GM21367 (cell line): ENCODE measurements around the gene IRF4.
A peak's percentile ranks its signal among the peaks of the same experiment; 100 is the strongest.

Experiments used
- ATAC-seq: cut with Tn5 transposase; IDR thresholded peaks from one replicate; pipeline ENCODE4 v1.9.1; 2021; ENCODE audit not compliant: unreplicated experiment

Gene IRF4

GRCh38 chr6:391559-392440 lies at the start of gene IRF4:
Gene IRF4, plus strand, starts transcription at chr6:391752. Its CDS starts 1,401 bp downstream, at chr6:393153.
- ATAC-seq = peak; percentile 32

- ATAC-seq = peak; percentile 43
These were observed 49.4 kb upstream of the IRF4 start for GRCh38 chr6:341914-342831.

- no peak for ATAC-seq
These were observed 48.7 kb upstream of the IRF4 start for GRCh38 chr6:342832-343179.

GRCh38 chr6:343226-343935 lies 48.2 kb upstream of the IRF4 start:
- no peak for ATAC-seq

GRCh38 chr6:343960-344815 lies 47.4 kb upstream of the IRF4 start:
- no peak for ATAC-seq

- no peak for ATAC-seq
These were observed 46.7 kb upstream of the IRF4 start for GRCh38 chr6:344816-345340.

- ATAC-seq = no peak
These were observed 45.7 kb upstream of the IRF4 start for GRCh38 chr6:345747-346385.

GRCh38 chr6:346386-347030 lies 45.0 kb upstream of the IRF4 start:
- no peak for ATAC-seq

- peak; percentile 77 for ATAC-seq
These were observed 44.3 kb upstream of the IRF4 start for GRCh38 chr6:347232-347631.

- no peak for ATAC-seq
These were observed 43.3 kb upstream of the IRF4 start for GRCh38 chr6:347951-348859.

GRCh38 chr6:348860-349396 lies 42.6 kb upstream of the IRF4 start:
- no peak for ATAC-seq

GRCh38 chr6:349491-349921 lies 42.0 kb upstream of the IRF4 start:
- ATAC-seq = no peak

- no peak for ATAC-seq
These were observed 41.2 kb upstream of the IRF4 start for GRCh38 chr6:350371-350770.

- no peak for ATAC-seq
These were observed 40.3 kb upstream of the IRF4 start for GRCh38 chr6:351011-351866.

- no peak for ATAC-seq
These were observed 39.7 kb upstream of the IRF4 start for GRCh38 chr6:351867-352289.

- ATAC-seq = no peak
These were observed 39.1 kb upstream of the IRF4 start for GRCh38 chr6:352474-352873.
